Cardiac fibroblast (primary cell): ENCODE measurements around the gene ZNF142.
"Not testable (repeated sequence)": the region's sequence is repeated elsewhere in the genome, so short reads cannot be mapped to it uniquely, and the experiment has no call there.

Experiments used
- DNase-seq, 2 donors: peaks; one replicate each; pipeline versions ENCODE4 v3.0.0 to v3.0.0-alpha.2; 2010; ENCODE audit warnings: low read depth in 2 of 2
- H3K4me3 ChIP-seq, 2 donors: replicated peaks in 1 of 2; 1 replicate in 1 of 2; 2 replicates in 1 of 2; pipeline ENCODE4 v1.5.1; 2011; ENCODE audit warnings: low read depth in 2 of 2, low read length in 2 of 2, mild to moderate bottlenecking in 2 of 2, moderate library complexity in 1 of 2
- CTCF ChIP-seq: IDR thresholded peaks from one replicate; pipeline ENCODE4 v1.5.1; 2011; ENCODE audit warnings: low read depth, mild to moderate bottlenecking, low read length, inconsistent platforms

The ZNF142 gene

GRCh38 chr2:218691234-218691633, 31.8 kb upstream of the ZNF142 start:
- DNase-seq = peak; percentile 17 to 56
- H3K4me3 ChIP-seq = no peak overlapping the region
- no peak for TF ChIP-seq CTCF

- TF ChIP-seq CTCF = peak; percentile 94
- DNase-seq = peak; percentile 84 to 90
- not testable (repeated sequence) for H3K4me3 ChIP-seq
Measured at GRCh38 chr2:218687400-218688060, 28.1 kb upstream of the ZNF142 start.

- H3K4me3 ChIP-seq = no peak overlapping the region
- no peak for DNase-seq
- no peak for TF ChIP-seq CTCF
Measured at GRCh38 chr2:218680061-218680460, 20.6 kb upstream of the ZNF142 start.

- H3K4me3 ChIP-seq = no peak overlapping the region
- DNase-seq = peak in 1 of 2 donors; percentile 34
- TF ChIP-seq CTCF = no peak
Measured at GRCh38 chr2:218679119-218679518, 19.7 kb upstream of the ZNF142 start.

GRCh38 chr2:218671654-218672566, 12.5 kb upstream of the ZNF142 start, which contains the start of the genes RNF25 and STK36:
TSS of gene RNF25 (minus strand) at chr2:218672002. CDS start at chr2:218671970, 32 bp downstream.
TSS of gene STK36 (plus strand) at chr2:218672086. CDS start at chr2:218672830, 744 bp downstream.
- H3K4me3 ChIP-seq = peak within 1 kb of the TSS; percentile 78 to 90
- peak; percentile 93 for DNase-seq
- TF ChIP-seq CTCF = no peak

- DNase-seq = peak; percentile 15 to 46
- H3K4me3 ChIP-seq = peak overlapping the region; percentile 78 to 90
- TF ChIP-seq CTCF = no peak
Measured at GRCh38 chr2:218671097-218671653, 11.8 kb upstream of the ZNF142 start.
